Keratinocyte (primary cell): Measurements from ENCODE around the gene CNOT4. TPM values are rescaled to one million over a fixed set of nuclear protein-coding genes. Genes with fewer than 3 reads are reported as not detected.

Experiments used
- DNase-seq: peaks from one replicate; pipeline ENCODE4 v3.0.0-alpha.2; 2011; ENCODE audit warnings: low read depth, missing footprints, low spot score
- FAIRE-seq: peaks from 2 replicates; lab custom pipeline; 2011; peaks lifted over from hg19 to GRCh38; lab: Jason Lieb, UNC
- H2AFZ ChIP-seq: 2 replicates; pipeline ENCODE4 v1.6.0; 2012; ENCODE audit warnings: low read length, control low read depth, inconsistent platforms; ENCODE audit not compliant: control insufficient read depth
- H3K27ac ChIP-seq: 2 replicates; pipeline ENCODE4 v1.5.1; 2011; ENCODE audit warnings: low read length; ENCODE audit not compliant: control insufficient read depth, insufficient read depth
- H3K27me3 ChIP-seq: 3 replicates; pipeline ENCODE4 v1.6.0; 2011; ENCODE audit warnings: low read length; ENCODE audit not compliant: control insufficient read depth, insufficient read depth; ENCODE audit errors: extremely low read depth
- H3K36me3 ChIP-seq, 2 experiments: 2 replicates in 1 of 2; 3 replicates in 1 of 2; pipeline ENCODE4 v1.5.1; 2011; ENCODE audit warnings: low read length in 2 of 2, mild to moderate bottlenecking in 1 of 2; ENCODE audit not compliant: control insufficient read depth in 2 of 2, insufficient read depth in 2 of 2; ENCODE audit errors: extremely low read depth in 1 of 2
- H3K4me1 ChIP-seq: 3 replicates; pipeline ENCODE4 v1.5.1; 2011; ENCODE audit warnings: low read length; ENCODE audit not compliant: control insufficient read depth, insufficient read depth; ENCODE audit errors: extremely low read depth
- H3K4me2 ChIP-seq: 3 replicates; pipeline ENCODE4 v1.6.0; 2011; ENCODE audit warnings: low read depth, low read length; ENCODE audit not compliant: control insufficient read depth, insufficient read depth; ENCODE audit errors: extremely low read depth
- H3K4me3 ChIP-seq, 3 experiments: fragments of 200-600 bp in 1 of 3; sonication (generic) in 1 of 3; 2 replicates in 2 of 3; 3 replicates in 1 of 3; pipeline ENCODE4 v1.5.1; 2011 to 2016; ENCODE audit warnings: low read length in 3 of 3, mild to moderate bottlenecking in 3 of 3, control low read depth in 2 of 3, inconsistent platforms in 1 of 3, low read depth in 1 of 3, mixed read lengths in 1 of 3, mixed run types in 1 of 3, moderate library complexity in 1 of 3; ENCODE audit not compliant: control insufficient read depth in 2 of 3, insufficient read depth in 2 of 3; ENCODE audit errors: extremely low read depth in 1 of 3
- H3K79me2 ChIP-seq: 2 replicates; pipeline ENCODE4 v1.6.0; 2012; ENCODE audit warnings: low read length; ENCODE audit not compliant: control insufficient read depth, insufficient read depth
- H3K9ac ChIP-seq: 3 replicates; pipeline ENCODE4 v1.6.0; 2011; ENCODE audit warnings: low read length; ENCODE audit not compliant: control insufficient read depth, insufficient read depth; ENCODE audit errors: extremely low read depth
- H3K9me1 ChIP-seq: 3 replicates; pipeline ENCODE4 v1.6.0; 2011; ENCODE audit warnings: low read length; ENCODE audit not compliant: control insufficient read depth, insufficient read depth; ENCODE audit errors: extremely low read depth
- H3K9me3 ChIP-seq: 2 replicates; pipeline ENCODE4 v1.5.1; 2012; ENCODE audit warnings: low read depth, low read length; ENCODE audit not compliant: control insufficient read depth
- H4K20me1 ChIP-seq: 3 replicates; pipeline ENCODE4 v1.6.0; 2011; ENCODE audit warnings: low read length; ENCODE audit not compliant: control insufficient read depth, insufficient read depth; ENCODE audit errors: extremely low read depth
- EZH2 ChIP-seq: IDR thresholded peaks from one replicate; pipeline ENCODE4 v1.6.1; 2012; ENCODE audit warnings: inconsistent platforms, mild to moderate bottlenecking, low read length, moderate library complexity
- dilution Hi-C: fragments of 300-500 bp; cut with MboI; formaldehyde crosslinking; loops from one replicate; pipeline ENCODE4 v1.7.0; 2020; ENCODE audit warnings: low sequenced_read_pairs; ENCODE audit not compliant: extremely low pct_ligation_motif_present
- polyA plus RNA-seq, 5 experiments: library from polyadenylated mRNA; depleted of rRNA in 3 of 5; stranded (reverse) in 3 of 5; stranded (forward) in 1 of 5; unstranded in 1 of 5; fragments of >200 nt; gene quantifications; 1 replicate in 1 of 5; 2 replicates in 3 of 5; 3 replicates in 1 of 5; pipeline versions ENCODE4 v1.2.1 to v1.2.3, GENCODE V29; 2011 to 2012; ENCODE audit warnings: missing spikeins in 2 of 5, low read depth in 1 of 5, low replicate concordance in 1 of 5
- TF ChIP-seq, protein P1 (sequence below), 3 experiments: IDR thresholded peaks in 1 of 3; conservative IDR thresholded peaks in 1 of 3; optimal IDR thresholded peaks in 1 of 3; 2 replicates in 2 of 3; 3 replicates in 1 of 3; pipeline versions ENCODE3 to v1.5.1; 2011; ENCODE audit warnings: low read length in 3 of 3, mild to moderate bottlenecking in 3 of 3, moderate library complexity in 2 of 3, control low read depth in 1 of 3, inconsistent platforms in 1 of 3; ENCODE audit not compliant: insufficient read depth in 2 of 3; ENCODE audit errors: extremely low read depth in 1 of 3

Gene CNOT4
- polyA plus RNA-seq, 1 donor (not counting 4 experiments of a cell fraction or from before 2014, with no cell fraction given), result 11.4 TPM

DNA sequence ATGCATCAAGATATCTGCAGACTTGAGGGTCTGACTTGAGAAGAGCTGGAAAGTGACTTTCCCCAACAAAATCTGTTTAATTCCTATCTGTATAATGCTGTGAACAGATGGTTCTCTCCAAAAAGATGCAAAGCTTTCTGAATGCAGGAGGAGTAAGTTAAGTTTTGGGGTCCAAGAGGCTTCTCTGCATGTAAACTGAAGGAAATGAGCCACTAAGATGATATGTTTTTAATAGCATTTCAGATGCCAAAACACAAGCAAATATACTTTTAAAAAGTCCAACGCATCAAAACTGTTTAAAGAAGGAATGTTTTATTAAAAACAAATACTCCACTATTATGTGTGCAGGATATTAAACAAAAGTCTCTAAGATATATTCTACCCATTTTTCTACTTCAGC, 139.2 kb downstream of the CNOT4 start:
- H4K20me1 ChIP-seq, result no peaks in the 10 kb centered on the region
- H3K79me2 ChIP-seq, result no peaks in the 10 kb centered on the region
- dilution Hi-C loops, result no loop called here
- DNase-seq (no peak), FAIRE-seq (no peak)
- no peak overlapping the region for H3K27ac ChIP-seq
- peaks cover 4% of the 10 kb centered on the region for H3K9me1 ChIP-seq
- peaks cover 0 to 8% of the 10 kb centered on the region in 2 experiments for H3K36me3 ChIP-seq
- H3K9me3 ChIP-seq, result no peaks in the 10 kb centered on the region
- no peaks in the 10 kb centered on the region for H3K27me3 ChIP-seq
- no peak overlapping the region for H3K4me2 ChIP-seq
- TF ChIP-seq, protein P1, sequence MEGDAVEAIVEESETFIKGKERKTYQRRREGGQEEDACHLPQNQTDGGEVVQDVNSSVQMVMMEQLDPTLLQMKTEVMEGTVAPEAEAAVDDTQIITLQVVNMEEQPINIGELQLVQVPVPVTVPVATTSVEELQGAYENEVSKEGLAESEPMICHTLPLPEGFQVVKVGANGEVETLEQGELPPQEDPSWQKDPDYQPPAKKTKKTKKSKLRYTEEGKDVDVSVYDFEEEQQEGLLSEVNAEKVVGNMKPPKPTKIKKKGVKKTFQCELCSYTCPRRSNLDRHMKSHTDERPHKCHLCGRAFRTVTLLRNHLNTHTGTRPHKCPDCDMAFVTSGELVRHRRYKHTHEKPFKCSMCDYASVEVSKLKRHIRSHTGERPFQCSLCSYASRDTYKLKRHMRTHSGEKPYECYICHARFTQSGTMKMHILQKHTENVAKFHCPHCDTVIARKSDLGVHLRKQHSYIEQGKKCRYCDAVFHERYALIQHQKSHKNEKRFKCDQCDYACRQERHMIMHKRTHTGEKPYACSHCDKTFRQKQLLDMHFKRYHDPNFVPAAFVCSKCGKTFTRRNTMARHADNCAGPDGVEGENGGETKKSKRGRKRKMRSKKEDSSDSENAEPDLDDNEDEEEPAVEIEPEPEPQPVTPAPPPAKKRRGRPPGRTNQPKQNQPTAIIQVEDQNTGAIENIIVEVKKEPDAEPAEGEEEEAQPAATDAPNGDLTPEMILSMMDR (optimal IDR thresholded peaks at IDR 0.05 in 1 of 3, IDR thresholded peaks at IDR 0.05 in 1 of 3, conservative IDR thresholded peaks at IDR 0.05 in 1 of 3; ENCODE audit: extremely low read depth in 1 of 3, insufficient read depth in 2 of 3, low read length in 3 of 3), result no peak
- TF ChIP-seq EZH2, result no peak
- peaks cover 13% of the 10 kb centered on the region for H3K4me1 ChIP-seq
- H3K4me3 ChIP-seq, result no peak overlapping the region
- H2AFZ ChIP-seq, result no peak overlapping the region
- no peak overlapping the region for H3K9ac ChIP-seq

DNA sequence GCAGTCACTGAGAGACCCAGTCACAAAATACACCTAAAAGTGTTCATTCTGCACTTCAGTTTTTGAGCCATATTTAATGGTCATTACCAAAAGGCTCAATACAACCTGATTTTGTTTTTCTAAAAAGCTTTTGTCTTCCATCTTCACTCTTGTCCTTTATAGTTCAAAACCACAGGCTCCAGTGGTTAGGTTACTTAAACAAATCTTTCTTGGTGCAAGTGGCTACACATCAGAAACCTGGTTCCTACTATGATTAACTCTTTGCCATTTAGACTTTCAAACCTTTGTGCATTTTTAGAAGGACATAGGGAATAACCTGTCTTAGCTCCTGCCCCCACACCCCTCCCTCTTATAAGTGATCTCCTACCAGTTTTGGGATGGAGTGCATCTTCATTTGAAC, 140.5 kb downstream of the CNOT4 start:
- Histone ChIP-seq H3K9ac (no peak overlapping the region), H3K27me3 (no peaks in the 10 kb centered on the region), H3K4me2 (no peak overlapping the region), H3K4me1 (peaks cover 13% of the 10 kb centered on the region), H3K4me3 (no peak overlapping the region), H2AFZ (no peak overlapping the region), H4K20me1 (no peaks in the 10 kb centered on the region), H3K27ac (no peak overlapping the region), H3K9me3 (no peaks in the 10 kb centered on the region), H3K36me3 (peaks cover 0 to 8% of the 10 kb centered on the region in 2 experiments), H3K79me2 (no peaks in the 10 kb centered on the region), H3K9me1 (peaks cover 4% of the 10 kb centered on the region)
- dilution Hi-C loops, result no loop called here
- DNase-seq (no peak), FAIRE-seq (no peak)
- TF ChIP-seq, protein P1 (optimal IDR thresholded peaks at IDR 0.05 in 1 of 3, IDR thresholded peaks at IDR 0.05 in 1 of 3, conservative IDR thresholded peaks at IDR 0.05 in 1 of 3; ENCODE audit: extremely low read depth in 1 of 3, insufficient read depth in 2 of 3, low read length in 3 of 3), result no peak
